Spleen (tissue), 11 donors: ENCODE results near the gene GRIK1. TPM values are rescaled to one million over a fixed set of nuclear protein-coding genes. Genes with fewer than 3 reads are reported as not detected.

Source experiments
- DNase-seq: peaks from one replicate; pipeline ENCODE4 v3.0.0-alpha.2; 2020
- H3K27ac ChIP-seq, 8 donors: fragments of 200-600 bp; sonication (generic) in 7 of 8; 1 replicate in 4 of 8; 2 replicates in 4 of 8; pipeline versions ENCODE4 v1.5.0 to v1.8.0; 2016 to 2021; ENCODE audit warnings: inconsistent platforms in 4 of 8, mild to moderate bottlenecking in 4 of 8, moderate library complexity in 1 of 8
- H3K27me3 ChIP-seq, 7 donors: fragments of 200-600 bp; sonication (generic) in 6 of 7; replicated peaks in 1 of 7; 1 replicate in 4 of 7; 2 replicates in 3 of 7; pipeline versions ENCODE4 v1.5.0 to v1.8.0; 2016 to 2021; ENCODE audit warnings: inconsistent platforms in 3 of 7, mild to moderate bottlenecking in 1 of 7
- H3K36me3 ChIP-seq, 6 donors: fragments of 200-600 bp; sonication (generic) in 5 of 6; 1 replicate in 4 of 6; 2 replicates in 2 of 6; pipeline versions ENCODE4 v1.5.0 to v1.8.0; 2016 to 2021; ENCODE audit warnings: inconsistent platforms in 2 of 6
- H3K4me1 ChIP-seq, 6 donors: fragments of 200-600 bp; sonication (generic) in 5 of 6; 1 replicate in 3 of 6; 2 replicates in 3 of 6; pipeline versions ENCODE4 v1.5.0 to v1.8.0; 2016 to 2021; ENCODE audit warnings: inconsistent platforms in 3 of 6
- H3K4me3 ChIP-seq, 8 donors: fragments of 200-600 bp; sonication (generic) in 7 of 8; 1 replicate in 4 of 8; 2 replicates in 4 of 8; pipeline versions ENCODE4 v1.5.0 to v1.8.0; 2016 to 2021; ENCODE audit warnings: inconsistent platforms in 4 of 8, mild to moderate bottlenecking in 4 of 8, moderate library complexity in 2 of 8
- H3K9me3 ChIP-seq, 8 donors: fragments of 200-600 bp; sonication (generic) in 7 of 8; 1 replicate in 4 of 8; 2 replicates in 4 of 8; pipeline versions ENCODE4 v1.5.0 to v1.8.0; 2016 to 2021; ENCODE audit warnings: inconsistent platforms in 4 of 8
- POLR2A ChIP-seq, 3 donors: fragments of 450-650 bp; IDR thresholded peaks; one replicate each; pipeline ENCODE4 v1.5.1; 2017; ENCODE audit warnings: antibody characterized with exemption in 3 of 3, mild to moderate bottlenecking in 1 of 3
- POLR2AphosphoS5 ChIP-seq, 3 donors: sonication (generic); formaldehyde crosslinking; IDR thresholded peaks; one replicate each; pipeline ENCODE4 v1.5.1; 2017; ENCODE audit warnings: antibody characterized with exemption in 3 of 3
- WGBS, 5 donors: extraction: QIAGEN DNeasy Blood & Tissue Kit in 3 of 5; methylation state at CpG; one replicate each; pipeline versions ENCODE4 v1.1.5 to v1.1.7; 2013 to 2018; 5-methylcytosine and 5-hydroxymethylcytosine counted together
- intact Hi-C: fragments of 100-400 bp; cut with DNase I; formaldehyde crosslinking; loops from one replicate; pipeline ENCODE4 v1.15.0; 2023; ENCODE audit warnings: low total_unique reads
- polyA plus RNA-seq, 3 donors: library from polyadenylated mRNA; stranded (reverse); fragments of 200-250 nt; gene quantifications; one replicate each; pipeline ENCODE4 v1.2.1, GENCODE V29; 2013
- total RNA-seq, 7 donors: library from RNA; depleted of rRNA in 3 of 7; stranded (reverse); fragments of >200 nt in 3 of 7; fragmentation: NEBNext Ultra II Directional in 4 of 7; extraction: Animal tissue kit (Norgen Biotek cat#: 25700) in 4 of 7; gene quantifications; one replicate each; pipeline versions ENCODE4 v1.1.0 to v1.2.1, GENCODE V29; 2016 to 2021
- TF ChIP-seq, protein P1 (sequence below), 11 experiments: fragments of 200-600 bp in 7 of 11; fragments of 450-650 bp in 4 of 11; sonication (generic) in 4 of 11; IDR thresholded peaks in 8 of 11; conservative IDR thresholded peaks in 3 of 11; 1 replicate in 7 of 11; 2 replicates in 4 of 11; pipeline versions ENCODE4 v1.4.0 to v1.8.0; 2016 to 2021; ENCODE audit warnings: antibody characterized with exemption in 11 of 11, inconsistent platforms in 4 of 11, mild to moderate bottlenecking in 1 of 11
- donor health status: healthy with polysubstance abuse.
- donor health status: DM: no; HTN: no; CAD: no; lungs with moderate emphysema.
- donor health status: DM: no; HTN: no; CAD: no.
- donor health status: Bipolar disorder and iron deficiency.
- donor health status: healthy.
- donor health status: DM: no; HTN: no; CAD: no.
- donor health status: DM: yes; HTN: yes; CAD: no.

Gene GRIK1
- total and polyA plus RNA-seq, 10 donors: 0.02 to 0.17 (median 0.04) TPM; not detected in 7

DNA sequence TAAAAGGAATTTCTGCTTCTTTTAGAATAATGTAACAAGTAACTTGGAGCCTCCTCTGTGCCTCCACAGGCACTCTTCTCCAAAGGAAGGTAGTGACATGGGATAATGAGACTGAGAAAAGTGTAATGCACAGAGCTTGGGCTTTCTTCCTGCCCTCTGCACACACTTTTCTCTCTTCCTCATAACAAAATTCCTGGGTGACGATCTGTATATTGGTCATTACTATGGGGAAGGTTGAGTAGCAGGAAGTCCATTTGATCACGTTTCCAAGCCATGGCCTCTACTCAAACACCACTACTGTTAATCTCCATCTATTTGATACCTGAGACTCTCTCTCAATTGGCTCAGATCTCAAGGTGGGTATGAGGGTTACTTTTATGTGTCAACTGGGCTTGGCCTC is 113.9 kb downstream of the GRIK1 start:
- no peak for TF ChIP-seq POLR2A (IDR thresholded peaks at IDR 0.05)
- TF ChIP-seq, protein P1, sequence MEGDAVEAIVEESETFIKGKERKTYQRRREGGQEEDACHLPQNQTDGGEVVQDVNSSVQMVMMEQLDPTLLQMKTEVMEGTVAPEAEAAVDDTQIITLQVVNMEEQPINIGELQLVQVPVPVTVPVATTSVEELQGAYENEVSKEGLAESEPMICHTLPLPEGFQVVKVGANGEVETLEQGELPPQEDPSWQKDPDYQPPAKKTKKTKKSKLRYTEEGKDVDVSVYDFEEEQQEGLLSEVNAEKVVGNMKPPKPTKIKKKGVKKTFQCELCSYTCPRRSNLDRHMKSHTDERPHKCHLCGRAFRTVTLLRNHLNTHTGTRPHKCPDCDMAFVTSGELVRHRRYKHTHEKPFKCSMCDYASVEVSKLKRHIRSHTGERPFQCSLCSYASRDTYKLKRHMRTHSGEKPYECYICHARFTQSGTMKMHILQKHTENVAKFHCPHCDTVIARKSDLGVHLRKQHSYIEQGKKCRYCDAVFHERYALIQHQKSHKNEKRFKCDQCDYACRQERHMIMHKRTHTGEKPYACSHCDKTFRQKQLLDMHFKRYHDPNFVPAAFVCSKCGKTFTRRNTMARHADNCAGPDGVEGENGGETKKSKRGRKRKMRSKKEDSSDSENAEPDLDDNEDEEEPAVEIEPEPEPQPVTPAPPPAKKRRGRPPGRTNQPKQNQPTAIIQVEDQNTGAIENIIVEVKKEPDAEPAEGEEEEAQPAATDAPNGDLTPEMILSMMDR (IDR thresholded peaks at IDR 0.05 in 8 of 11, conservative IDR thresholded peaks at IDR 0.05 in 3 of 11): no peak
- TF ChIP-seq POLR2AphosphoS5 (IDR thresholded peaks at IDR 0.05): no peak
- H3K4me1 ChIP-seq: no peaks in the 10 kb centered on the region
- no peak overlapping the region for H3K27ac ChIP-seq
- no peaks in the 10 kb centered on the region for H3K36me3 ChIP-seq
- peaks cover 0 to 17% (median 10%) of the 10 kb centered on the region in 8 donors for H3K9me3 ChIP-seq
- no peak for DNase-seq
- intact Hi-C loops: no loop called here
- no peak overlapping the region for H3K4me3 ChIP-seq
- 75 to 89% (median 80%) methylated on average over 2 of the region's 2 CpGs for WGBS, 5 donors
- H3K27me3 ChIP-seq: no peaks in the 10 kb centered on the region

DNA sequence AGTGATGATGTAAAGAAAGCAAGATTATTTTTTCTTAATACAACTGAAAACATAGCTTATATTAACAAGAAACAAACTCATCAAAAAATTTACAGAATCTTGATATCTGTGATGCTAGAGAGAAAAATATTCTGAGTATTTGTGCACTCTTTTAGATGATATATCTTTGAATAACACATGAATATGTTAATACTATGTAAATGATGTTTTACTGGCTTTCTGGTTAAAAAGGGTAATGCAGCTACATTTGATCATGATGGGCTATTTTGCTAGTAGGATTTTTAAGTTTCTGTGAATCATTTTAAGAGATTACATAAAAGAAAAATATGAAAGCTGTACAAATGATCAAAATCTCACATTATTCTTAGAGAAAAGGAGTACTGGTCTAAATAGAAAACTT is 114.5 kb downstream of the GRIK1 start:
- H3K9me3 ChIP-seq: peaks cover 0 to 17% (median 10%) of the 10 kb centered on the region in 8 donors
- intact Hi-C loops: no loop called here
- H3K27ac ChIP-seq: no peak overlapping the region
- H3K27me3 ChIP-seq: no peaks in the 10 kb centered on the region
- no peaks in the 10 kb centered on the region for H3K4me1 ChIP-seq
- no peak overlapping the region for H3K4me3 ChIP-seq
- no peak for DNase-seq
- H3K36me3 ChIP-seq: no peaks in the 10 kb centered on the region
- TF ChIP-seq POLR2AphosphoS5 (IDR thresholded peaks at IDR 0.05) (no peak), POLR2A (IDR thresholded peaks at IDR 0.05) (no peak)
- TF ChIP-seq, protein P1 (IDR thresholded peaks at IDR 0.05 in 8 of 11, conservative IDR thresholded peaks at IDR 0.05 in 3 of 11): no peak

DNA sequence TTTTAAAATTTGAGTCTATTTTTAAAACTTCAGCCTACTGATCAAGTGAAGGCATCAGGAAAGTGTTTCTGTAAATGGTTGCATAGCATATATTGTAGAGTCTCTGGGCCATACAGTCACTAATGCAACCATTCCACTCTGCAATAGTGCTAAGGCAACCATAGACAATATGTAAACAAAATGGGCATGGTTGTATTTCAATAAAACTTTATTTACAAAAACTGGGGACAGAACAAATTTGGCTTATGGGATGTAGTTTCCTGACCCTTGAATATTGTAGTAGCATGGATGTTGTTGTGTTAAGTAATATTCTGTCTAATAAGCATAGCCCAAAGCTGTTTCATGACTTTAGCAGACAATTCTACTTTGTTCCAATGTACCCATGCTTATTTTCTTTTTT is 117.7 kb downstream of the GRIK1 start:
- Histone ChIP-seq H3K27ac (no peak overlapping the region), H3K9me3 (peaks cover 0 to 2% (median 0%) of the 10 kb centered on the region in 8 donors), H3K36me3 (no peaks in the 10 kb centered on the region), H3K27me3 (no peaks in the 10 kb centered on the region), H3K4me3 (no peak overlapping the region), H3K4me1 (no peaks in the 10 kb centered on the region)
- intact Hi-C loops: no loop called here
- no peak for DNase-seq
- TF ChIP-seq POLR2AphosphoS5 (IDR thresholded peaks at IDR 0.05) (no peak), POLR2A (IDR thresholded peaks at IDR 0.05) (no peak)
- TF ChIP-seq, protein P1 (IDR thresholded peaks at IDR 0.05 in 8 of 11, conservative IDR thresholded peaks at IDR 0.05 in 3 of 11): no peak

DNA sequence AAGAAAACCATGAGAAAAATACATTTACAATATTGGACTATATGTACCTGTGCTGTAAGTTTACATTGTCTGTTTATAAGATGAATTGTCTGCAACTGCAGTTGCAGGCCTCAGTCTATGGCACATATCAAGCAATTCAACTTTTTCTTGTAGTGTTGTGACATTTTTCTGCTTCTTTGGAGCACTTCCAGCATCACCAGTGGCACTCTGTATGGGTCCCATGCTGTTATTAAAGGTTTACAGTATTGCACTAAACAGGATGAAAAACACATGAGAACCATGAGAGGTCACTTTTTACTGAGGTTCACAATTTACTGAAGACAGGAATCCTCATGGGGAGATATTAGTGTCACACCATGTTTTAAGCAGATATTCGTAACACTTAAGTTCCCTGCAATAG is 118.6 kb downstream of the GRIK1 start:
- H3K4me3 ChIP-seq: no peak overlapping the region
- DNase-seq: no peak
- no peaks in the 10 kb centered on the region for H3K36me3 ChIP-seq
- H3K9me3 ChIP-seq: no peaks in the 10 kb centered on the region
- TF ChIP-seq POLR2AphosphoS5 (IDR thresholded peaks at IDR 0.05) (no peak), POLR2A (IDR thresholded peaks at IDR 0.05) (no peak)
- TF ChIP-seq, protein P1 (IDR thresholded peaks at IDR 0.05 in 8 of 11, conservative IDR thresholded peaks at IDR 0.05 in 3 of 11): no peak
- WGBS, 5 donors: 88 to 100% (median 92%) methylated on average over 1 of the region's 1 CpG
- H3K27me3 ChIP-seq: no peaks in the 10 kb centered on the region
- H3K27ac ChIP-seq: no peak overlapping the region
- intact Hi-C loops: no loop called here
- no peaks in the 10 kb centered on the region for H3K4me1 ChIP-seq
